Prostate gland (tissue), 2 donors: Measurements from ENCODE around the gene FRRS1.

Source experiments
- CTCF ChIP-seq, 4 experiments: fragments of 200-600 bp in 2 of 4; fragments of 450-650 bp in 2 of 4; sonication (generic) in 2 of 4; IDR thresholded peaks; 1 replicate in 3 of 4; 2 replicates in 1 of 4; pipeline ENCODE4 v1.5.1; 2016 to 2019; ENCODE audit warnings: antibody characterized with exemption in 4 of 4, mild to moderate bottlenecking in 2 of 4, moderate library complexity in 2 of 4
- POLR2AphosphoS5 ChIP-seq: sonication (generic); formaldehyde crosslinking; IDR thresholded peaks from one replicate; pipeline ENCODE4 v1.6.1; 2017; ENCODE audit warnings: antibody characterized with exemption

- no peak for TF ChIP-seq POLR2AphosphoS5
- TF ChIP-seq CTCF (IDR thresholded peaks at IDR 0.05): no peak
Measured at GRCh38 chr1:99761774-99762173, 4.7 kb downstream of the FRRS1 start.
